Neutrophil (primary cell): Measurements from ENCODE around the gene GLIS1.
"Not testable (repeated sequence)": the region's sequence is repeated elsewhere in the genome, so short reads cannot be mapped to it uniquely, and the experiment has no call there.

ENCODE experiments used
- H3K27ac ChIP-seq: fragments of 200-600 bp; sonication (generic); 2 replicates; pipeline ENCODE4 v1.5.1; 2016; ENCODE audit warnings: mild to moderate bottlenecking, moderate library complexity
- H3K27me3 ChIP-seq: fragments of 200-600 bp; sonication (generic); 2 replicates; pipeline ENCODE4 v1.6.0; 2016; ENCODE audit warnings: mild to moderate bottlenecking
- H3K36me3 ChIP-seq: fragments of 200-600 bp; sonication (generic); 2 replicates; pipeline ENCODE4 v1.5.1; 2017
- H3K4me1 ChIP-seq, 2 experiments: fragments of 200-600 bp in 1 of 2; sonication (generic) in 1 of 2; 1 replicate in 1 of 2; 2 replicates in 1 of 2; pipeline versions ENCODE4 v1.5.1 to v1.6.1; 2013 to 2016; ENCODE audit warnings: low read depth in 1 of 2, low read length in 1 of 2, mild to moderate bottlenecking in 1 of 2, moderate library complexity in 1 of 2; ENCODE audit not compliant: control insufficient read depth in 1 of 2, insufficient read depth in 1 of 2
- H3K4me3 ChIP-seq, 2 experiments: fragments of 200-600 bp in 1 of 2; sonication (generic) in 1 of 2; 1 replicate in 1 of 2; 2 replicates in 1 of 2; pipeline ENCODE4 v1.5.1; 2013 to 2016; ENCODE audit warnings: low read depth in 1 of 2, low read length in 1 of 2, mild to moderate bottlenecking in 1 of 2, moderate library complexity in 1 of 2
- H3K9me3 ChIP-seq: fragments of 200-600 bp; sonication (generic); 2 replicates; pipeline ENCODE4 v1.5.1; 2016
- CTCF ChIP-seq: fragments of 200-600 bp; sonication (generic); IDR thresholded peaks from 2 replicates; pipeline ENCODE4 v1.5.1; 2016; ENCODE audit warnings: antibody characterized with exemption

Gene GLIS1

GRCh38 chr1:53765657-53766056, 26.7 kb upstream of the GLIS1 start:
- H3K27me3 ChIP-seq: no peaks in the 10 kb centered on the region
- peaks cover 8% of the 10 kb centered on the region for H3K36me3 ChIP-seq
- no peak for TF ChIP-seq CTCF
- H3K4me3 ChIP-seq: no peak overlapping the region
- peaks cover 0 to 3% of the 10 kb centered on the region in 2 experiments for H3K4me1 ChIP-seq
- no peak overlapping the region for H3K27ac ChIP-seq
- H3K9me3 ChIP-seq: no peaks in the 10 kb centered on the region

GRCh38 chr1:53763911-53764310, 24.9 kb upstream of the GLIS1 start:
- H3K4me1 ChIP-seq: peaks cover 0 to 3% of the 10 kb centered on the region in 2 experiments
- no peak overlapping the region for H3K27ac ChIP-seq
- H3K4me3 ChIP-seq: no peak overlapping the region
- no peaks in the 10 kb centered on the region for H3K27me3 ChIP-seq
- H3K9me3 ChIP-seq: no peaks in the 10 kb centered on the region
- TF ChIP-seq CTCF: no peak
- H3K36me3 ChIP-seq: peaks cover 7% of the 10 kb centered on the region

- no peak for TF ChIP-seq CTCF
- peaks cover 0 to 3% of the 10 kb centered on the region in 2 experiments for H3K4me1 ChIP-seq
- H3K36me3 ChIP-seq: peaks cover 6% of the 10 kb centered on the region
- no peaks in the 10 kb centered on the region for H3K9me3 ChIP-seq
- H3K27ac ChIP-seq: no peak overlapping the region
- H3K4me3 ChIP-seq: no peak overlapping the region
- no peaks in the 10 kb centered on the region for H3K27me3 ChIP-seq
Observed at GRCh38 chr1:53763461-53763860, 24.5 kb upstream of the GLIS1 start.

- H3K27ac ChIP-seq, H3K4me3 ChIP-seq, H3K9me3 ChIP-seq, H3K36me3 ChIP-seq, H3K27me3 ChIP-seq, H3K4me1 ChIP-seq: not testable (repeated sequence)
Observed at GRCh38 chr1:53760497-53760896, 21.5 kb upstream of the GLIS1 start.

GRCh38 chr1:53755874-53756273, 16.9 kb upstream of the GLIS1 start:
- no peak overlapping the region for H3K27ac ChIP-seq
- H3K4me3 ChIP-seq: no peak overlapping the region
- H3K4me1 ChIP-seq: no peaks in the 10 kb centered on the region
- no peaks in the 10 kb centered on the region for H3K9me3 ChIP-seq
- no peaks in the 10 kb centered on the region for H3K27me3 ChIP-seq
- TF ChIP-seq CTCF: no peak
- no peaks in the 10 kb centered on the region for H3K36me3 ChIP-seq

- Histone ChIP-seq H3K4me1 (no peaks in the 10 kb centered on the region), H3K27ac (no peak overlapping the region), H3K36me3 (no peaks in the 10 kb centered on the region), H3K27me3 (no peaks in the 10 kb centered on the region), H3K9me3 (no peaks in the 10 kb centered on the region), H3K4me3 (no peak overlapping the region)
- TF ChIP-seq CTCF: no peak
Observed at GRCh38 chr1:53754484-53755312, 15.7 kb upstream of the GLIS1 start.
